ENCODE measurements around the gene SUN1.

SUN1 gene

GRCh38 chr7:815284-816216 is 16.7 kb upstream of the SUN1 start:
- peak; percentile 90 for DNase-seq

GRCh38 chr7:816300-816750 is 16.0 kb upstream of the SUN1 start:
- DNase-seq: peak; percentile 100

- peak; percentile 78 for DNase-seq
Measured at GRCh38 chr7:816751-817671, 15.3 kb upstream of the SUN1 start.

GRCh38 chr7:818031-818699 is 14.1 kb upstream of the SUN1 start:
- peak; percentile 32 for DNase-seq

GRCh38 chr7:820341-820740 is 11.9 kb upstream of the SUN1 start:
- no peak for DNase-seq

GRCh38 chr7:821688-822087 is 10.6 kb upstream of the SUN1 start:
- DNase-seq: no peak

- no peak for DNase-seq
Measured at GRCh38 chr7:822692-823276, 9.5 kb upstream of the SUN1 start.

GRCh38 chr7:823649-824048 is 8.6 kb upstream of the SUN1 start:
- DNase-seq: peak; percentile 25

GRCh38 chr7:824081-824480 is 8.2 kb upstream of the SUN1 start:
- no peak for DNase-seq

GRCh38 chr7:824664-825063 is 7.6 kb upstream of the SUN1 start:
- no peak for DNase-seq

GRCh38 chr7:825386-825785 is 6.9 kb upstream of the SUN1 start:
- no peak for DNase-seq

- peak; percentile 30 for DNase-seq
Measured at GRCh38 chr7:826230-826917, 5.9 kb upstream of the SUN1 start.

GRCh38 chr7:828793-829561 is 3.3 kb upstream of the SUN1 start:
- no peak for DNase-seq

GRCh38 chr7:830069-830468 is 2.2 kb upstream of the SUN1 start:
- DNase-seq: no peak

- DNase-seq: no peak
Measured at GRCh38 chr7:831596-832166, 595 bp upstream of the SUN1 start.

GRCh38 chr7:832968-833424 is 720 bp downstream of the SUN1 start:
- no peak for DNase-seq

- DNase-seq: no peak
Measured at GRCh38 chr7:833601-834258, 1.5 kb downstream of the SUN1 start.

- DNase-seq: no peak
Measured at GRCh38 chr7:834277-834676, 2.0 kb downstream of the SUN1 start.

GRCh38 chr7:835021-835420 is 2.7 kb downstream of the SUN1 start:
- no peak for DNase-seq

All from NCI-H69 (cell line).